ENCODE data around the gene SF3A2. TPM values are rescaled to one million over a fixed set of nuclear protein-coding genes. Genes with fewer than 3 reads are reported as not detected.

The SF3A2 gene
- total and polyA plus RNA-seq, 4 donors = 2.2 to 32.0 (median 13.2) TPM

DNA sequence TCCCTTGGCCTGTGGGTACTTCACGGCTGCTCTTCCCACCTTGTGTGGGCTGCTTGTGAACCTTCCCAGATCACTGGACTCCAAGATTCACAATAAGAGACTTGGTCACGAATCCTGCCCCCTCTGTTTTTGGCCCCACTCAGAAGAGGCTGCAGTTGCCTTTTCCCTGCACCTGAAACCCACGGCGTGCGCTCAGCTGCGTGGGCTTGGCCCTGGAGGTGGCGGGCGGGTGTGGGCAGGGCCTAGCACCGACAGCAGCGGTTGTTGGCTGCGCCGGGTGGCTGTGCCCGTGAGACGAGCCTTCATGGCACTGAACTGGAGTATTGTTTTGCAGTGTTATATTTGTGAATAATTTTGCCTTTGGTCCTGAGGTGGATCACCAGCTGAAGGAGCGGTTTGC, 34.3 kb upstream of the SF3A2 start:
- H3K36me3 ChIP-seq (ENCODE audit: control insufficient read depth in 4 of 4, insufficient read depth in 3 of 4, low read depth in 1 of 4, low read length in 3 of 4) = peaks cover 0 to 40% (median 12%) of the 10 kb centered on the region in 4 donors
- no peaks in the 10 kb centered on the region for H3K27me3 ChIP-seq (ENCODE audit: control insufficient read depth in 4 of 4, insufficient read depth in 4 of 4, low read length in 3 of 4)
- no peaks in the 10 kb centered on the region for H3K4me1 ChIP-seq (ENCODE audit: control insufficient read depth in 4 of 4, insufficient read depth in 4 of 4, low read length in 3 of 4)
- DNase-seq (ENCODE audit: low spot score) = no peak
- H3K9ac ChIP-seq (ENCODE audit: low read depth in 1 of 2, low read length in 2 of 2) = no peak overlapping the region
- H3K4me3 ChIP-seq (ENCODE audit: low read depth in 1 of 3, low read length in 3 of 3) = no peak overlapping the region
- 93% methylated on average over 15 of the region's 15 CpGs for WGBS
- no peak for TF ChIP-seq JUND (IDR thresholded peaks at IDR 0.05)
- no peak for TF ChIP-seq NR2F2 (IDR thresholded peaks at IDR 0.05)
- TF ChIP-seq RAD21 (IDR thresholded peaks at IDR 0.05) = no peak
- TF ChIP-seq YY1 (IDR thresholded peaks at IDR 0.05) = no peak
- no peak for TF ChIP-seq EGR1 (IDR thresholded peaks at IDR 0.05; ENCODE audit: low read depth in 2 of 2)
- no peak for TF ChIP-seq RXRA (IDR thresholded peaks at IDR 0.05)
- TF ChIP-seq HNF4G (IDR thresholded peaks at IDR 0.05) = no peak
- TF ChIP-seq, protein P1, sequence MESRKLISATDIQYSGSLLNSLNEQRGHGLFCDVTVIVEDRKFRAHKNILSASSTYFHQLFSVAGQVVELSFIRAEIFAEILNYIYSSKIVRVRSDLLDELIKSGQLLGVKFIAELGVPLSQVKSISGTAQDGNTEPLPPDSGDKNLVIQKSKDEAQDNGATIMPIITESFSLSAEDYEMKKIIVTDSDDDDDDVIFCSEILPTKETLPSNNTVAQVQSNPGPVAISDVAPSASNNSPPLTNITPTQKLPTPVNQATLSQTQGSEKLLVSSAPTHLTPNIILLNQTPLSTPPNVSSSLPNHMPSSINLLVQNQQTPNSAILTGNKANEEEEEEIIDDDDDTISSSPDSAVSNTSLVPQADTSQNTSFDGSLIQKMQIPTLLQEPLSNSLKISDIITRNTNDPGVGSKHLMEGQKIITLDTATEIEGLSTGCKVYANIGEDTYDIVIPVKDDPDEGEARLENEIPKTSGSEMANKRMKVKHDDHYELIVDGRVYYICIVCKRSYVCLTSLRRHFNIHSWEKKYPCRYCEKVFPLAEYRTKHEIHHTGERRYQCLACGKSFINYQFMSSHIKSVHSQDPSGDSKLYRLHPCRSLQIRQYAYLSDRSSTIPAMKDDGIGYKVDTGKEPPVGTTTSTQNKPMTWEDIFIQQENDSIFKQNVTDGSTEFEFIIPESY (IDR thresholded peaks at IDR 0.05) = no peak
- TF ChIP-seq, protein P2, sequence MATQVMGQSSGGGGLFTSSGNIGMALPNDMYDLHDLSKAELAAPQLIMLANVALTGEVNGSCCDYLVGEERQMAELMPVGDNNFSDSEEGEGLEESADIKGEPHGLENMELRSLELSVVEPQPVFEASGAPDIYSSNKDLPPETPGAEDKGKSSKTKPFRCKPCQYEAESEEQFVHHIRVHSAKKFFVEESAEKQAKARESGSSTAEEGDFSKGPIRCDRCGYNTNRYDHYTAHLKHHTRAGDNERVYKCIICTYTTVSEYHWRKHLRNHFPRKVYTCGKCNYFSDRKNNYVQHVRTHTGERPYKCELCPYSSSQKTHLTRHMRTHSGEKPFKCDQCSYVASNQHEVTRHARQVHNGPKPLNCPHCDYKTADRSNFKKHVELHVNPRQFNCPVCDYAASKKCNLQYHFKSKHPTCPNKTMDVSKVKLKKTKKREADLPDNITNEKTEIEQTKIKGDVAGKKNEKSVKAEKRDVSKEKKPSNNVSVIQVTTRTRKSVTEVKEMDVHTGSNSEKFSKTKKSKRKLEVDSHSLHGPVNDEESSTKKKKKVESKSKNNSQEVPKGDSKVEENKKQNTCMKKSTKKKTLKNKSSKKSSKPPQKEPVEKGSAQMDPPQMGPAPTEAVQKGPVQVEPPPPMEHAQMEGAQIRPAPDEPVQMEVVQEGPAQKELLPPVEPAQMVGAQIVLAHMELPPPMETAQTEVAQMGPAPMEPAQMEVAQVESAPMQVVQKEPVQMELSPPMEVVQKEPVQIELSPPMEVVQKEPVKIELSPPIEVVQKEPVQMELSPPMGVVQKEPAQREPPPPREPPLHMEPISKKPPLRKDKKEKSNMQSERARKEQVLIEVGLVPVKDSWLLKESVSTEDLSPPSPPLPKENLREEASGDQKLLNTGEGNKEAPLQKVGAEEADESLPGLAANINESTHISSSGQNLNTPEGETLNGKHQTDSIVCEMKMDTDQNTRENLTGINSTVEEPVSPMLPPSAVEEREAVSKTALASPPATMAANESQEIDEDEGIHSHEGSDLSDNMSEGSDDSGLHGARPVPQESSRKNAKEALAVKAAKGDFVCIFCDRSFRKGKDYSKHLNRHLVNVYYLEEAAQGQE (IDR thresholded peaks at IDR 0.05) = no peak
- TF ChIP-seq FOXA1 (IDR thresholded peaks at IDR 0.05) = no peak
- TF ChIP-seq FOXA2 (IDR thresholded peaks at IDR 0.05) = no peak
- no peak for TF ChIP-seq MAX (IDR thresholded peaks at IDR 0.05)
- H3K27ac ChIP-seq (ENCODE audit: low read depth in 1 of 2, low read length in 2 of 2) = no peak overlapping the region
- no peaks in the 10 kb centered on the region for H3K9me3 ChIP-seq (ENCODE audit: control insufficient read depth in 4 of 4, low read length in 3 of 4)

- Histone ChIP-seq H3K9me3 (ENCODE audit: control insufficient read depth in 4 of 4, low read length in 3 of 4) (no peaks in the 10 kb centered on the region), H3K36me3 (ENCODE audit: control insufficient read depth in 4 of 4, insufficient read depth in 3 of 4, low read depth in 1 of 4, low read length in 3 of 4) (peaks cover 8 to 56% (median 17%) of the 10 kb centered on the region in 4 donors), H3K27ac (ENCODE audit: low read depth in 1 of 2, low read length in 2 of 2) (no peak overlapping the region), H3K9ac (ENCODE audit: low read depth in 1 of 2, low read length in 2 of 2) (no peak overlapping the region), H3K4me3 (ENCODE audit: low read depth in 1 of 3, low read length in 3 of 3) (no peak overlapping the region), H3K4me1 (ENCODE audit: control insufficient read depth in 4 of 4, insufficient read depth in 4 of 4, low read length in 3 of 4) (peaks cover 0 to 1% (median 0%) of the 10 kb centered on the region in 4 donors), H3K27me3 (ENCODE audit: control insufficient read depth in 4 of 4, insufficient read depth in 4 of 4, low read length in 3 of 4) (no peaks in the 10 kb centered on the region)
- DNase-seq (ENCODE audit: low spot score) = no peak
- 97% methylated on average over 15 of the region's 15 CpGs for WGBS
- TF ChIP-seq, protein P2 (IDR thresholded peaks at IDR 0.05) = no peak
- no peak for TF ChIP-seq RAD21 (IDR thresholded peaks at IDR 0.05)
- TF ChIP-seq HNF4G (IDR thresholded peaks at IDR 0.05) = no peak
- TF ChIP-seq JUND (IDR thresholded peaks at IDR 0.05) = no peak
- TF ChIP-seq NR2F2 (IDR thresholded peaks at IDR 0.05) = no peak
- TF ChIP-seq, protein P3, sequence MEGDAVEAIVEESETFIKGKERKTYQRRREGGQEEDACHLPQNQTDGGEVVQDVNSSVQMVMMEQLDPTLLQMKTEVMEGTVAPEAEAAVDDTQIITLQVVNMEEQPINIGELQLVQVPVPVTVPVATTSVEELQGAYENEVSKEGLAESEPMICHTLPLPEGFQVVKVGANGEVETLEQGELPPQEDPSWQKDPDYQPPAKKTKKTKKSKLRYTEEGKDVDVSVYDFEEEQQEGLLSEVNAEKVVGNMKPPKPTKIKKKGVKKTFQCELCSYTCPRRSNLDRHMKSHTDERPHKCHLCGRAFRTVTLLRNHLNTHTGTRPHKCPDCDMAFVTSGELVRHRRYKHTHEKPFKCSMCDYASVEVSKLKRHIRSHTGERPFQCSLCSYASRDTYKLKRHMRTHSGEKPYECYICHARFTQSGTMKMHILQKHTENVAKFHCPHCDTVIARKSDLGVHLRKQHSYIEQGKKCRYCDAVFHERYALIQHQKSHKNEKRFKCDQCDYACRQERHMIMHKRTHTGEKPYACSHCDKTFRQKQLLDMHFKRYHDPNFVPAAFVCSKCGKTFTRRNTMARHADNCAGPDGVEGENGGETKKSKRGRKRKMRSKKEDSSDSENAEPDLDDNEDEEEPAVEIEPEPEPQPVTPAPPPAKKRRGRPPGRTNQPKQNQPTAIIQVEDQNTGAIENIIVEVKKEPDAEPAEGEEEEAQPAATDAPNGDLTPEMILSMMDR (IDR thresholded peaks at IDR 0.05; ENCODE audit: low read depth, low read length, missing input control) = no peak
- TF ChIP-seq, protein P1 (IDR thresholded peaks at IDR 0.05) = no peak
- no peak for TF ChIP-seq GABPA (IDR thresholded peaks at IDR 0.05 in 1 of 2, conservative IDR thresholded peaks at IDR 0.05 in 1 of 2)
- TF ChIP-seq EGR1 (IDR thresholded peaks at IDR 0.05; ENCODE audit: low read depth in 2 of 2) = no peak
- no peak for TF ChIP-seq YY1 (IDR thresholded peaks at IDR 0.05)
- TF ChIP-seq FOXA1 (IDR thresholded peaks at IDR 0.05) = no peak
- TF ChIP-seq ATF3 (IDR thresholded peaks at IDR 0.05) = no peak
- TF ChIP-seq RXRA (IDR thresholded peaks at IDR 0.05) = no peak
- no peak for TF ChIP-seq FOXA2 (IDR thresholded peaks at IDR 0.05)
- TF ChIP-seq TAF1 (conservative IDR thresholded peaks at IDR 0.05) = no peak
- no peak for TF ChIP-seq MAX (IDR thresholded peaks at IDR 0.05)
- no peak for TF ChIP-seq HNF4A (conservative IDR thresholded peaks at IDR 0.05)
Measured at GRCh38 chr19:2207008-2207407, 29.6 kb upstream of the SF3A2 start.
